Activated T-cell treated with anti-CD3 and anti-CD28 coated beads for 1 hour (primary cell): ENCODE measurements around the gene S100PBP.
"Not testable (repeated sequence)": the region's sequence is repeated elsewhere in the genome, so short reads cannot be mapped to it uniquely, and the experiment has no call there.

Experiments
- DNase-seq: peaks from one replicate; pipeline ENCODE4 v3.0.0-alpha.2; 2020; ENCODE audit warnings: low read depth

The S100PBP gene

DNA sequence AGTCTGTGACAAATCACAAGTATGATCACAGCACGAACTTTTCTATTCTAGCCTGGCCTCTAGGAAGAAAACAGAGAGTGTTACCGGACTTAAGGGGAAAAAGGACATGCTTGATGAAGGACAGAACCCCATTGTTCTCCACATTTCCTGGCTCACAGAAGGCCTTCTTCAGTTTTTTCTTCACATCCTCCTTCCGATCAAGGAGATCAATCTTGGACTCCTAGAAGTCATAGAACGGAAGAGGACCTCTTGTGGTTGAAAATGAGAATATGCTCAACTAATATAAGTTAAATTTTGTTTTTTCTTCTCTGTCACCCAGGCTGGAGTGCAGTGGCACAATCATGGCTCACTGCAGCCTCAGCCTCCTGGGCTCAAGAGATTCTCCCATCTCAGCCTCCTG, 30.6 kb upstream of the S100PBP start:
- DNase-seq, result no peak

DNA sequence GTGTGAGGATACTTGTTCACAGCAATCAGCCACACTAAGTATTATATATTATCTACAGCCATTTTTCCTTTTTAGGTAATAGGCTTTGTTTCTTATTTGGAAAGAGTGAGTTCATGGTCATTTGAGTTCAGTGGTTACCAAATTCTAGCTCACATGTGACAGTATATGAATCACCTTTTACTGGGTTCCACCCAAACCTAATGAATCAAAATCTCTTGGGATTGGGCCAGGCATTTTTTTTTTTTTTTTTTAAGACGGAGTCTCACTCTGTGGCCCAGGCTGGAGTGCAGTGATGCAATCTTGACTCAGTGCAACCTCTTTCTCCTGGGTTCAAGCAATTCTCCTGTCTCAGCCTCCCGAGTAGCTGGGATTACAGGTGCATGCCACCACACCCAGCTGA, 28.1 kb upstream of the S100PBP start:
- DNase-seq, result not testable (repeated sequence)

DNA sequence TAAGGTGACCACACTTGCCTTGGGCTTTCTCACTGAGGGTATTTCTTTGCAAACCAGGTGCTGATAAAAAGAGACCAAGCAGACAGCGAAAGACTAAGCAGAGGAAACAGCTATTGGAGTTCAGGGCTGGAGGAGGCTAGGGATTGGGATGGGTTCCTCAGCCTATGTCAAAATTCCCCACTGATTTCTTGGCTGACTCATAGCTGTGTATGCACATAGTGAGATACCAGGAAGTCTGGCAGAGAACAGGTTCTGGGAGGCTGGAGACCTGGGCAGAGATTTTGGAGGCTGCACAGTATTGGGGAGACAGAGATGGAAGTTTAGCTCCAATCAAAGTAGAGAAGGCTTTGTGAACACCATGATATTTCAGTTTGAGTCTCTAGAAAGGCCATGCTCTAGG, 25.6 kb upstream of the S100PBP start:
- DNase-seq, result no peak

DNA sequence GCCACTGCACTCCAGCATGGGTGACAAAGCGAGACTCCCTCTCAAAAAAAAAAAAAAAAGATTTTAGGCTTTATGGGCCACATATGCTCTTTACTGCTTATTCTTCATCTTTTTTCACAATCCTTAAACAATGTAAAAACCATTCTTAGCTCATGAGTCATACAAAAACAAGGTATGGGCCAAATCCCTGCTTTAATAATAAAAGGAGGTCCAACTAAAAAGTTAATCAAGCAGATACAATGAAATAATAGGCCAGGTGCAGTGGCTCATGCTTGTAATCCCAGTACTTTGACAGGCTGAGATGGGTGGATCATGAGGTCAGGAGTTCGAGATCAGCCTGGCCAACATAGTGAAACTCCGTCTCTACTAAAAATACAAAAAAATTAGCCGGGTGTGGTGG, 21.7 kb upstream of the S100PBP start:
- not testable (repeated sequence) for DNase-seq

DNA sequence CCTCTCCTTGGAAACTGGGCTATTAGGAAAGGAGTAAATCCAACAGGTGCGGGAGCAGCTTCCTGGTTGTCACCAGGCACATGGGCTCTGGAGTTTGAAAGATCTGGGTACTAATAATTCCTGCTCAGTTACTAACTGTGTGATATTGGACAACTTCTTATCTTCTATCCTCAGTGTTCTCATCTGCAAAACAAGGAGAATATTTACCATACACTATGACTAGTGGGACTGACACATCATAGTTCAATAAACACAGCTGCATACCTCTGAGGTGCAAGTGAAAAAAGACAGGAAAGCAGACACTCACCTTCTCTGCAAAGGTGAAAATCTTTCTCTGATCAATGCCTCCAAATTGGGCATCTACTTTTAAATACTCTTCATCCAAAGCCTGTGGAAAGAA, 20.0 kb upstream of the S100PBP start:
- no peak for DNase-seq

DNA sequence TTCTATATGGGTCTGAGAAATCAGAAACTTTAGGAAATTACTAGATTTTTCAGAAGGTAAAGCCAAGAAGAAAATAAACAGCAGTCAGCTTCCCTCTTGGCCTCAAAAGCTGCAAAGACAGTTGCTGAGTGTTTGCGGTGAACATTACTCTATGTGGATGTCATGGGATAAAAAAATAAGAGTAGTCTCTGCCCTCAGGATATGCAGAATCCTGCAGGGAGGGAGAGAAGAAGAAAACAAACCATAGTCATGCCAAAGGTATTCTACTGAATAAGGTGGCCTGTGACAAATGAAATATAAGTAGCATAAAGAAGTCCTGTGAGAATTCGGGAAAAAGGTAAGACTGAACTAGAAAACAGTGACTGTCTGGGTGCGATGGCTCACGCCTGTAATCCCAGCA, 19.3 kb upstream of the S100PBP start:
- DNase-seq, result no peak

DNA sequence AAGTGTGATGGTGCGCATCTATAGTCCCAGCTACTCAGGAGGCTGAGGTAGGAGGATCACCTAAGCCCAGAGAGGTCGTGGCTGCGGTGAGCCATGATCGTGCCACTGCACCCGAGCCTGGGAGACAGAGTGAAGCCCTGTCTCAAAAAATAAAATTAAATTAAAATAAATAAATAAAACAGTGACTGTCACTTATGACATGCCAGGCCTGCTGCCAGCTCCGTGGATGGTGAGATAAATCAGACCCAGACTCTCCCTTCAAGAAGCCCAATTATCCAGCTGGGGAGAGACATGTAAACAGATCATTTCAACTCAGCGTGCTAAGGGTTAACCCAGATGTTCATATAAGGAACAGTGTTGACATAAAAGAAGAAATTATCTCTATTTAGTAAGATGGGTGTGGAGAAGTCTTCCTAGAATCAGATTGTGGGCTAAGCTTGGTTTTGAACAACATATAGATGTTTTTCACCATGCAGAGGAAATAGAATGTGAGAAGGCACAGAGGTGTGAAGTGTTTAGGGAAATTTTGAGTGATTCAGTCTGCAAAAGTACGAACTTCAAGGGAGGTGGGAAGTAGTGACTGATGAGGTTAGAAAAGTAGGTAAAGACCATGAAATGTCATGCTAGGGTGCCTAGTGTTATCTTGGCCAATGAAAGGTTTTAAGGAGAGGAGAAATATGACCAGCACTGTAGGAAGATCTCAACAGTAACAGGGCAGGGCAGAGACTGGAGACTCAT, 18.6 kb upstream of the S100PBP start:
- no peak for DNase-seq

DNA sequence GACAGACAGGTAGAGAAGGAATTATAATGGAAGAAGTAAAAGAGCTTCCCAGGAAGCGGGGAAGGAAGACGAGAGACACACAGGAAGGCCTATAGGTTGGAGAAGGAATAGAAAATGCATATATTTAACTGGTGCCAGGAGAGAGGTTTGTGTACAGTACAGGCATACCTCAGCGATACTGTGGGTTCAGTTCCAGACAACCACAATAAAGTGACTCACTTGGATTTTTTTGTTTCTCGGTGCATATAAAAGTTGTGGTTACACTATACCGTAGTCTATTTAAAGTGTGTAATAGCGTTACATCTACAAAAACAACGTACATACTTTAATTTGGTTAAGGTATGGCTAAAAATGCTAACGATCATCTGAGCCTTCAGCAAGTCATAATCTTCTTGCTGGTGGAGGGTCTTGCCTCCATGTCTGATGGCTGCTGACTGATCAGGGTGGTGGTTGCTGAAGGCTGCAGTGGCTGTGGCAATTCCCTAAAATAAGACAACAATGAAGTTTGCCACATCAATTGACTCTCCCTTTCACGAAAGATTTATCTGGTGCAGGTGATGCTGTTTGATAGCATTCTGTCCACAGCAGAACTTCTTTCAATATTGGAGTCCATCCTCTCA, 16.2 kb upstream of the S100PBP start:
- no peak for DNase-seq

DNA sequence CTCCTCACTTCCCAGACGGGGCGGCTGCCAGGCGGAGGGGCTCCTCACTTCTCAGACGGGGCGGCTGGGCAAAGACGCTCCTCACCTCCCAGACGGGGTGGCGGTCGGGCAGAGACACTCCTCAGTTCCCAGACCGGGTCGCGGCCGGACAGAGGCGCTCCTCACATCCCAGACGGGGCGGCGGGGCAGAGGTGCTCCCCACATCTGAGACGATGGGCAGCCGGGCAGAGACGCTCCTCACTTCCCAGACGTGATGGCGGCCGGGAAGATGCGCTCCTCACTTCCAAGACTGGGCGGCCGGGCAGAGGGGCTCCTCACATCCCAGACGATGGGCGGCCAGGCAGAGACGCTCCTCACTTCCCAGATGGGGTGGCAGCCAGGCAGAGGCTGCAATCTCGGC, 13.0 kb upstream of the S100PBP start:
- DNase-seq, result not testable (repeated sequence)

DNA sequence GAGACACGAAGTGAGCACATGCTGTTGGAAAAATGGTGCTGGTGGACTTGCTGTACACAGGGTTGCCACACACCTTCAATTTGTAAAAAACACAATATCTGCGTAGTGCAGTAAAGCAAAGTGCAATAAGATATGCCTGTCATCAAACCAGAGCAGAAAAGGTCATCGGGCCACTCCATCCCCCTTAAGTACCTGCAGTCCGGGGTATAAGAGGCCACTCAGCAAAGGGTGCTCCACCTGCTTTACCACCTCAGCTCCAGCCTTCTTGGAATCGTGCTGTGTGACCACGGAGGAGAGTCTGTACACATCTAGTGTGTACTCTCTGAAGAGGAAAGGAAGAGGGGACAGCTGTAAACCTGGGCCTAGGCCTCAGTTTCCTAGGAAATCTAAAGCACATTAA, 11.2 kb upstream of the S100PBP start:
- no peak for DNase-seq

DNA sequence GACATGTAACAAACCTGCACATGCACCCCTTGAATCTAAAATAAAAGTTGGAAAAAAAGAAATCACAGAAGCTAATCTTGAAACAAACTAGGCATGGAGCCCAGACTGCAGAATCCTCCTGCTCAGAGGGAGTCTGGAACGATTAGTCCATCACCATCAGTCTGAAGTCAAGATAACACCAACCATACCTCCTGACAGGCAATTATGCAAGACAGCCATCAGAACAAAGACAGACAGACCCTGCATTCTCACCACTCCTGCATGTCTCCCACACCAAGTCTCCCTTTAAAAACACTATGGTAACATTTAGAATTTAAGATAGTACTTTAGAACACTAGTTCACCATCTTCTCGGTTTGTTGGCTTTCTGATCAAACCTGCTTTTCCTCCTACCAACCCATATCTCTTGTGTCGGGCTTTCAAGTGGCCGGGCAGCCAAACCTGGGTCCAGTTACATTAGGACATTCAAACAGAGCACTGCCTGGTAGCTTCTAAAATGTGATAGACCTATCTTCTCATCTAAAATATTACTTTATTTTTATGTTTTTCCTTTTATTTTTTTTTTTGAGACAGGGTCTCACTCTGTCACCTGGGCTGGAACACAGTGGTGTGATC, 10.4 kb upstream of the S100PBP start:
- DNase-seq, result no peak

DNA sequence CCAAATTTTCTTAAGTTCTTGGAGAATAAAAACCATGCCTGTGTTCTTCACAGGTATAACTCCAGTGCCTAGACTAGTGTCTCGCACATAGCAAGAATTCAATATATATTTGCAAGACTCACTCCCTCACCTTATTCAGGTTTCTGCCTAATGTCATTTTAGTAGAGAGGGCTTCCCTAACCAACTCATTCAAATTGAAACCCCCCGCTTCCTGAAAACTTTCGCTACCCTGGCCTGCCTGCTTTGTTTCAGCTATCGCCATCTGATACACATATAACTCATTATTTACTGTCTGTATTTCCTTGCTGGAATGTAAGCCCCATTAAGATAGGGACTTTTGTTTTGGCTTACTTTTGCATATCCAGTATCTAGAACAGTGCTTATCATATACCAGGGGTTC, 8.9 kb upstream of the S100PBP start:
- DNase-seq, result no peak

DNA sequence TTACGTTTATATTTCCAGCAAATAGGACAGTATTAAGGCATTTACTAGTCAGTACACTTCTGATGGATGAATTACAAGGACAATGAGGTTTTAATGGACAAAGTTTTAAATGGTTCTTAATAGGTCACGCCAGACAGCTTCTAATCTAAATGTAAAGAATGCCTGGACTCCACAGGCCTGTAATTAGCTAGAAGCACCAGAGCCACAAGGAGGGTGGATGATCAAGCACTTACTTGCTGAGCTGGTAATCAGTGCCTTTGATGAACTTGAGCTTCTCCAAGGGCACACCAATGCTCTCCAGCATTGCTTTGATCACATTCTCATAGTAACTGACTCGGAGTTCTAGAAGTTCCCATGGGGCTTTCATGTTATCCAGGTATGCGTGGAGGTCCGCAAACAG, 7.1 kb upstream of the S100PBP start:
- no peak for DNase-seq

DNA sequence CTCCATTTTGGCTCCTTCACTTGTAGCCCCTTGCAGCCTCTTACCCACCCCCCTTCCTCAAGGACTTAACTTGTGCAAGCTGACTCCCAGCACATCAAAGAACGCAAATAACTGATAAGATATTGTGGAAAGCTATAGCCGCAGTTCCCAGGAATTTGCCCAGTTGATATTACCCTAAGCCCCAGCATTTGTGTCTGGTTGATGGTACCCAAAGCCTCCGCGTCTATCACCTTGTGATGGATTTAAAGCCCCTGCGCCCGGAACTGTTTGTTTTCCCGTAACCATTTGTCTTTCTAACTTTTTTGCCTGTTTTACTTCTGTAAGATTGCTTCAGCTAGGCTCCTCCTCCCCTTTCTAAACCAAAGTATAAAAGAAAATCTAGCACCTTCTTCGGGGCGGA, 6.2 kb upstream of the S100PBP start:
- DNase-seq, result no peak

DNA sequence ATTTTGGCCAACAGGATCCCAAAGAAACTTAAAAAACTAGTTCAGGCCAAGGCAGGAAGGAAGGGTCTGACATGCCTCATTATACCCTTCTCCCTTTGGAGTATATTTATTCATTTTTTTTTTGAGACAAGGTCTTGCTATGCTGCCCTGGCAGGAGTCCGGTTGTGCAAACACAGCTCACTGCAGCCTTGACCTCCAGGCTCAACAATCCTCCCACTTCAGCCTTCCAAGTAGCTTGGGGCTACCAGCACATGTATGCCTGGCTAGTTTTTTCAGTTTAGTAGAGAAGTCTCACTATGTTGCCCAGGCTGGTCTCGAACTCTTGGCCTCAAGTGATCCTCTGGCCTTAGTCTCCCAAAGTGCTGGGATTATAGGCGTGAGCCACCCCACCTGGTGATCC, 5.5 kb upstream of the S100PBP start:
- no peak for DNase-seq

DNA sequence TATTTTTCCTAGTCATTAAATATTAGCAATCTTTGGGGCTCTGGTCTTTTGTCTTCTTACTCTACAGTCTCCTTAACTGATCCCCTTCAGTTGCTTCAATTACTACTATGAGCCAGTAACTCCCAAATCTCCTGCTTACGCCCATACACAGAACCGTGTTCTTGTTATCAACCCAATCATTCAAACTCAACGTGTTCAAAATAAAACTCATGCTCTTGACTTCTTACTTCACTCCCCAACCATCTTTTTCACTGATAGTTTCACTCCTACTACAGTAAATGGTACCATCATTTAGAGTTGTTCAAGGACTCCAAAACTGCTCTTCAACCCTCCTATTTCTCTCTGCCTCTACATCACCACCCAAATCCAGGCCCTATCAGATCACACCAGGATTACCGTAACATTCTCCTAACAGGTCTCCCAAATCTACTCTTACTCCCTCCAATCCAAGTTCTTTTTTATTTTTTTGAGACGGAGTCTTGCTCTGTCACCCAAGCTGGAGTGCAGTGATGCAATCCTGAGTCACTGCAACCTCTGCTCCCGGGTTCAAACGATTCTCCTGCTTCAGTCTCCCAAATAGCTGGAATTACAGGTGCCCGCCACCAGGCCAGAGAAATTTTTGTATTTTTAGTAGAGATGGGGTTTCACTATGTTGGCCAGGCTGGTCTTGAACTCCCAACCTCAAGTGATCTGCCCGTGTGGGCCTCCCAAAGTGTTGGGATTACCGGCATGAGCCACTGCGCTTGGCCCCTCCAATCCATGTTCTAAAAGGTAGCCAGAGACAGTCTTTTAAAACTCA, 3.3 kb upstream of the S100PBP start:
- no peak for DNase-seq

DNA sequence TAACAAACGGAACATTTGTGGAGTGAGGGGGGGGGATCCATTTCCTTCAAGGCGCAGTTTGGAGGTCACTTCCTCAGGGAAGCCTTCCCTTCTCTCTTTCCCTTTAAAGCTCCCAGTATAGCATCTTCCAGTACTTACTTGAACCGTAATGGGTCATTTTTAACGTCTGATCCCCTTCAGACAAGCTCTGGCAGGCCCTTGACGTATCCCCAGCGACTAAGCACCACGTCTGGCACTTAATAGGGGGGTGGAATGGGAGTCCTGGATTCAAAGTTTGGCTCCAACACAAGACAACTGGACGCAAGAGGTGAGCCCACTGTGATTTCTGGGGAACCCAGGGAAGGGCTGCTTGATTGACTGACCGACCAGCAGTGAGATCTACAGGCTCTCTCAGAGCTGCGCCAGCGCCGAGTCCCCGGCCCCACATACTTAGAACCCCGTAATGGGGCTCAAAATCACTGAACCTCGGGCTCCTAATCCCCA, 736 bp upstream of the S100PBP start:
- DNase-seq, result no peak

DNA sequence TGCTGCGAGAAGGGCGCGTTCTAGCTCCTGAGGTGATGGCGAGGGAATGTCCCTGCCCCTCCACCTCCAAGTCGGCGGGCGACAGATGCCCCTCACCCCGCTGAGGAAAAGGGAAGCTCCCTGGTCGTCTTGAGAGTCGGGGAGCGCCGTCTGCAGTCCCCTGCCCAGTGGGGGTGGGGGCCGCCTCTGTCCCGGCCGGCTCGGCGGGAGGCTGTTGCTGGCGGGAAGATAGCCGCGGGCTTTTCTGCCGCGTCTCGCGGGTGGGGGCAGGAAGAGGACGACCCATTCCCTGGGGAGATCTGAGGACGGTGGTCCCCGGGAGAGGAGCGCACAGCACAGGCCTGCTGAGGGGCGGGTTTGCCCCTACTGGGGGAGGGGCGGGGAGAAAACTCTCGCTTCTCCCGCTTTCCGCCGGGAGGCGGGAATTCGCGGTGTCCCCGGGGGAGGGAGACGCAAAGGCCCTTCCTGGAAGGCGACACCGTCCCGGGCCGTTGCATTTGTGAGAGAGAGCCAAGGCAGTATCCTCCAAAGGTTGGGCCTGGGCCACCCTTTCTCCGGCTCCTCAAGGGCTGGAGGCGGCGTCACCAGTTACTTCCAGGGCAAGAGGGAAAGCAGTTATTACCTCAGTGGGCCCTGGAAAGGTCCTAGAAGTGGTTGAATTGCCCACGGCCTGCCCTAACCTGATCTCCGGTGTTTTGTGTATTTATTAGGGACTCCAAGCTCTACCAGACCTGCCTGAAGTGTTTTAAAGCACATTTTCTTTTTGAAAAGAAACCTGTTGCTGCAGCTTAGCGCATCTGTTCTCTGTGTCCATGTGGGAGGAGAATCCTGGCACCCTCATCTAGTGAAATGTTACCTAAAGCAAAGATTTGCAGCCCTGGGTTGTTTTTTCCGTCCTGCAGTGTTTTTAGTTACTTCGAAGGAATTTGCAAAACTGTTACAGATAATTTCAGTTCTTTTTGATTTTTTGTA, 648 bp downstream of the S100PBP start:
- DNase-seq, result peak; percentile 11

DNA sequence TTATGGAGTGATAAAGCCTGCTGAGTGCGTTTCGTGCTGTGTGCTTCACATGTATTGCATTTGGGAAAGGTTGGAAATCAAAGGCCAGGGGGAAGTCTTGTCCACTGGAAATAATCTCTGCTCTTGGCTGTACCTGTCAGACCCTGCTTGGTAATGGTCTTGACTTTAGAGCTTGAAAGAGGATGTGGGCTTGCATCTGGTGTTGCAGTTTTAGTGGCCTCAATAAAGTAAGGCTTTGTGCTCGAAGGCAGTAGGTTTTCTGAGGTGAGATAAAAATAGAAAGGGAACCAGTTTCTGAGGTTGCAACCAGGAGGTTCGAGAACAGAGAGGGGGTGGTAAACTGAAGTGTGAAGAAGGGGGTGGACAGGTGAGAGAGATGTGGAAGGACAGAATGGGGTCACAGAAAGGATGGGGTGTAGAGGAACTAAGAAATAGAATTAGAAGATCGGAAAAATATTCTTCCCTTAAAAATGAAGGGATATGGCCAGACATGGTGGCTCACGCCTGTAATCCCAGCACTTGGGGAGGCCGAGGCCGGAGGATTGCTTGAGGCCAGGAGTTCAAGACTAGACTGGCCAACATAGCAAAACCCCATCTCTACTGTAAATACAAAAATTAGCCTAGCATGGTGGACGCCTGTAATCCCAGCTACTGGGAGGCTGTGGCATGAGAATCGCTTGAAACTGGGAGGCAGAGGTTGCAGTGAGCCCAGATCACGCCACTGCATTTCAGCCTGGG, 1.5 kb downstream of the S100PBP start:
- no peak for DNase-seq

DNA sequence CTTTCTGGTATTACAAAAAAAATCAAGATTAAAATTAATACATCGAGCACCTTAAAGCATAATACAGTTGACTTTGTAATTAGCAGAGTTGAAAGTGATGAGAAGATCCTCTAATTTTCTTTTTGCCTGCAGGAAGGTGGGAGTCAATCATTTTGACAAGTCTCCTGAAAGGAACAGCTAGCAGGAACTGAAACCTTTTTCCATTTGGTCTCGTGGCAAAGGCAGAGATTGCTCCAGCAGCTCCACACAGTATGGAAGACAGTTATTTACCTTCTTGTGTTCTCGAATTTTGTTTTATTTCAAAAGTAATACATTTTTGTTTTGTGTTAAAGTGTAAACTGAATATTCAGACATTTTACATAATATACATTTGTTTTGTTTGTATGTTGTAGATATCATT, 7.7 kb downstream of the S100PBP start:
- no peak for DNase-seq

DNA sequence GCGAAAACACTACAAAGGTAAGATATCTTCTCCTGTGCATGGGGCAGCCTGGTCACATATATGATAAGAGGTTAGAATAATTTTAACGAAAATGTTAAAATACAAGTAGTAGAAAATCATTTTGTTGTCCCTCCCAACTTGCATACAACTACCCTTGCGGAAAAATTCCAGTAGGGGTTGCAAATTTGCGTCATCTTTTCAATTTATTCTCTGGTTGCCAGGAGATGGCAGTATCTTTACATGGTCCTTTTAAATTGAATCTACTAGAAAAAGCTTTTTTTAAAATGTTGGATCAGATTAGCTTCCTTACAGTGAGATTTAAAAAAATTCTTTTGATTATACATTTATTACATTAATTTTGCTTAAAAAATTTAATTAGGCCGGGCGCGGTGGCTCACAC, 10.9 kb downstream of the S100PBP start:
- no peak for DNase-seq
